Left ventricle myocardium inferior (tissue), 1 donor: Measurements from ENCODE around the gene MVB12B. TPM values are rescaled to one million over a fixed set of nuclear protein-coding genes. Genes with fewer than 3 reads are reported as not detected.

Experiments used
- DNase-seq: peaks from one replicate; pipeline ENCODE4 v3.0.0-alpha.2; 2020
- H3K27ac ChIP-seq: fragments of 200-600 bp; replicated peaks from 2 replicates; pipeline ENCODE4 v1.8.0; 2021
- H3K27me3 ChIP-seq: fragments of 200-600 bp; 2 replicates; pipeline ENCODE4 v1.8.0; 2021; ENCODE audit warnings: low read depth
- H3K36me3 ChIP-seq: fragments of 200-600 bp; 2 replicates; pipeline ENCODE4 v1.8.0; 2021
- H3K4me1 ChIP-seq: fragments of 200-600 bp; 2 replicates; pipeline ENCODE4 v1.8.0; 2021
- H3K4me3 ChIP-seq: fragments of 200-600 bp; 2 replicates; pipeline ENCODE4 v1.8.0; 2021; ENCODE audit warnings: mild to moderate bottlenecking, moderate library complexity
- H3K9me3 ChIP-seq: fragments of 200-600 bp; replicated peaks from 2 replicates; pipeline ENCODE4 v1.8.0; 2021
- CTCF ChIP-seq: fragments of 200-600 bp; IDR thresholded peaks from 2 replicates; pipeline ENCODE4 v1.8.0; 2021; ENCODE audit warnings: antibody characterized with exemption, mild to moderate bottlenecking, borderline replicate concordance
- intact Hi-C: fragments of 100-400 bp; cut with micrococcal nuclease; formaldehyde crosslinking; loops from one replicate; pipeline ENCODE4 v1.11.0; 2022
- total RNA-seq: library from RNA; stranded (reverse); fragmentation: NEBNext Ultra II Directional; extraction: Animal tissue kit (Norgen Biotek cat#: 25700); gene quantifications from one replicate; pipeline ENCODE4 v1.2.1, GENCODE V29; 2021
- donor health status: DM: no; HTN: yes; CAD: no; lungs with severe emphysema.

MVB12B gene
- total RNA-seq, 1 donor from 2014 or later = 11.2 TPM

- no peak overlapping the region for H3K4me3 ChIP-seq
- TF ChIP-seq CTCF = no peak
- no peaks in the 10 kb centered on the region for H3K27me3 ChIP-seq
- no peaks in the 10 kb centered on the region for H3K9me3 ChIP-seq
- H3K27ac ChIP-seq = no peak overlapping the region
- DNase-seq = no peak
- intact Hi-C loops = loop anchor here (10.0 kb wide), 1 partner anchor 187 kb away; no protein-coding TSS in a partner anchor
- H3K4me1 ChIP-seq = peaks cover 16% of the 10 kb centered on the region
- H3K36me3 ChIP-seq = no peaks in the 10 kb centered on the region
Observed at GRCh38 chr9:126491949-126492348, 165.3 kb downstream of the MVB12B start.

- no peaks in the 10 kb centered on the region for H3K27me3 ChIP-seq
- no peak overlapping the region for H3K27ac ChIP-seq
- TF ChIP-seq CTCF = no peak
- no peaks in the 10 kb centered on the region for H3K9me3 ChIP-seq
- no peak overlapping the region for H3K4me3 ChIP-seq
- peaks cover 11% of the 10 kb centered on the region for H3K4me1 ChIP-seq
- no peak for DNase-seq
- intact Hi-C loops = loop anchor here (10.0 kb wide), 1 partner anchor 189 kb away; no protein-coding TSS in a partner anchor
- no peaks in the 10 kb centered on the region for H3K36me3 ChIP-seq
Observed at GRCh38 chr9:126494264-126494663, 167.6 kb downstream of the MVB12B start.

DNA sequence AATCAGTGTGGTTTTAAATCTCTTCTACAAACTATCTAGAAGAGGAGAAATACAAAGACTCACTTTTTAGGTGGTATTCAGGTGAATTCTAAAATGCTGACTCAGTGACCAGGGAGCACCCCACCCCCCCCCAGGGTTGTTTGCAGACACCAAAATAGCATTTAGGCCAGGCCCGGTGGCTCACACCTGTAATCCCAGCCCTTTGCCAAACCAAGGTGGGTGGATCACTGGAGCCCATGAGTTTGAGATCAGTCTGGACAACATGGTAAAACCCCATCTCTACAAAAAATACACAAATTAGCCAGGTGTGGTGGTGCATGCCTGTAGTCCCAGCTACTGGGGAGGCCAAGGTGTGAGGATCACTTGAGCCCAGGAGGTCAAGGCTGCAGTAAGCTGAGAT lies 168.1 kb downstream of the MVB12B start:
- Histone ChIP-seq H3K4me1 (peaks cover 15% of the 10 kb centered on the region), H3K27me3 (peaks cover under 1% of the 10 kb centered on the region), H3K4me3 (no peak overlapping the region), H3K9me3 (no peaks in the 10 kb centered on the region), H3K27ac (no peak overlapping the region), H3K36me3 (no peaks in the 10 kb centered on the region)
- DNase-seq = no peak
- intact Hi-C loops = loop anchor here (10.0 kb wide), 1 partner anchor 190 kb away; no protein-coding TSS in a partner anchor
- TF ChIP-seq CTCF = no peak

DNA sequence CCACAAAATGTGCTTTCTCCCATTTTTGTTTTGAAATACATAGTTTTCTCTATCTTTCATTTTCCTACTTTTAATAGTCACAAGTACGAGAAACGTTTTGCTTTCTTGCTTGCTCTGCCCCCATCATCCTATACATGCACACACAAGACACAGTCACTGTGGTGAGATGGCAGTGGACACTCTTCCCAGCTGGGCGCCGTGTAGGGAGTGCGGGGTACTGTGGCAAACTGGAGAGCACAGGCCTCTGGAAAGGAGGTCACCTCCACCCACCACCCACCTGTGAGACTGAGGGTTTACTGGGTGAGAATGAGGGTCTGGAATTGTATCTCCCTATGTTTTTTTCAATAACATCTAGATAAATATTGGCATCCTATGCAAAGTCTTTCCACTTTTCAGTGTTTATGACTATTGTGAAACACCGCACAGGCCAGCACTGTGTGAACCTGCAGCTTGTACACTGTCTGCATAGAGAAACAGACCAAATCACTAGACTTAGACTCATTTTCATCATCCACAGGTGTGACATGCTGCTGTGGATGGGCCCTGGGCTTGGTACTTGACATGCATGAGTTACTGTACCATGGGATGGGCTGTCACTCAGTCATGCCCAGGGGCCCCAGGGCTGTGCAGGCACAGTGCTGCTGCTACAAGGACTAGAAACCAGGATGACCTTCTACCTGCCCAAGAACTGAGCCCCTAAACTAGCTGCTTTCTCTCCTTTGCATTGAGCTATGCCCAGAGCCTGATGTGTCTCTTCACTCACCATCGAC lies 169.0 kb downstream of the MVB12B start:
- no peak overlapping the region for H3K4me3 ChIP-seq
- H3K4me1 ChIP-seq = peaks cover 24% of the 10 kb centered on the region
- no peaks in the 10 kb centered on the region for H3K36me3 ChIP-seq
- H3K27me3 ChIP-seq = peaks cover 8% of the 10 kb centered on the region
- no peak overlapping the region for H3K27ac ChIP-seq
- no peak for DNase-seq
- TF ChIP-seq CTCF = no peak
- no peaks in the 10 kb centered on the region for H3K9me3 ChIP-seq
- intact Hi-C loops = loop anchor here (10.0 kb wide), 1 partner anchor 191 kb away; no protein-coding TSS in a partner anchor

DNA sequence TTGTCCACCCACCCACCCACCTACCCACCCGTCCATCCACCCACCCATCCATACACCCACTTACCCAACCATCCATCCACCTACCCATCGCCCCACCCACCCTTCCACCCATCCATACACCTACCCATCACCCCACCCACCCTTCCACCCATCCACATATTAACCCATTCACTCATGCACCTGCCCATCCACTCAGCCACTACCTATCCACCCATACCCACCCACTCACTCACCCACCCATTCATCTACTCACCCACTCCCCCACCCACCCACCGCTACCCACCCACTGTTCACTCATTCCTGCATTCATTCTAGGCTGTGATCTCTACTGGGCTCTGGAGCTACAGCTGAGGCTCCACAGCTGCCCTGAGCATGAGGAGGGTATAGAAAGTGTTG lies 169.6 kb downstream of the MVB12B start:
- no peaks in the 10 kb centered on the region for H3K9me3 ChIP-seq
- no peak for TF ChIP-seq CTCF
- no peaks in the 10 kb centered on the region for H3K36me3 ChIP-seq
- H3K4me3 ChIP-seq = no peak overlapping the region
- H3K27me3 ChIP-seq = peaks cover 8% of the 10 kb centered on the region
- peaks cover 27% of the 10 kb centered on the region for H3K4me1 ChIP-seq
- H3K27ac ChIP-seq = no peak overlapping the region
- DNase-seq = no peak
- intact Hi-C loops = loop anchor here (10.0 kb wide), 1 partner anchor 191 kb away; no protein-coding TSS in a partner anchor
